RWPE2 (cell line): ENCODE data around the gene TANC1.

Source experiments
- ATAC-seq: fragments of 200-7000 bp; cut with Tn5 transposase; 3 replicates; pipeline ENCODE4 v1.9.1; 2021; ENCODE audit warnings: low read depth
- DNase-seq: peaks from one replicate; pipeline ENCODE4 v3.0.0-alpha.2; 2020; ENCODE audit warnings: low spot score
- H3K27ac ChIP-seq: fragments of 450-650 bp; 2 replicates; pipeline ENCODE4 v1.5.1; 2017; ENCODE audit warnings: mild to moderate bottlenecking; ENCODE audit not compliant: poor library complexity, severe bottlenecking
- H3K27me3 ChIP-seq: fragments of 250-450 bp; sonication (Bioruptor Pico); 2 replicates; pipeline ENCODE4 v1.5.1; 2021; ENCODE audit warnings: mild to moderate bottlenecking, moderate library complexity; ENCODE audit not compliant: insufficient read depth, poor library complexity, severe bottlenecking
- H3K36me3 ChIP-seq: fragments of 250-450 bp; sonication (Bioruptor Pico); 2 replicates; pipeline ENCODE4 v1.5.1; 2020; ENCODE audit warnings: low read depth, mild to moderate bottlenecking, moderate library complexity
- H3K4me1 ChIP-seq: fragments of 250-450 bp; sonication (Bioruptor Pico); 2 replicates; pipeline ENCODE4 v1.5.1; 2021; ENCODE audit warnings: mild to moderate bottlenecking, moderate library complexity; ENCODE audit not compliant: insufficient read depth, poor library complexity, severe bottlenecking
- H3K4me3 ChIP-seq: fragments of 250-450 bp; sonication (Bioruptor Pico); 2 replicates; pipeline ENCODE4 v1.5.1; 2021; ENCODE audit warnings: mild to moderate bottlenecking, moderate library complexity; ENCODE audit not compliant: severe bottlenecking
- H3K9me3 ChIP-seq: fragments of 250-450 bp; sonication (Bioruptor Pico); 2 replicates; pipeline ENCODE4 v1.5.1; 2021; ENCODE audit warnings: mild to moderate bottlenecking, moderate library complexity; ENCODE audit not compliant: severe bottlenecking
- TF ChIP-seq, protein P1 (sequence below): fragments of 450-650 bp; IDR thresholded peaks from one replicate; pipeline ENCODE4 v1.5.1; 2017; ENCODE audit warnings: mild to moderate bottlenecking, moderate library complexity; ENCODE audit not compliant: poor library complexity, severe bottlenecking

The TANC1 gene

DNA sequence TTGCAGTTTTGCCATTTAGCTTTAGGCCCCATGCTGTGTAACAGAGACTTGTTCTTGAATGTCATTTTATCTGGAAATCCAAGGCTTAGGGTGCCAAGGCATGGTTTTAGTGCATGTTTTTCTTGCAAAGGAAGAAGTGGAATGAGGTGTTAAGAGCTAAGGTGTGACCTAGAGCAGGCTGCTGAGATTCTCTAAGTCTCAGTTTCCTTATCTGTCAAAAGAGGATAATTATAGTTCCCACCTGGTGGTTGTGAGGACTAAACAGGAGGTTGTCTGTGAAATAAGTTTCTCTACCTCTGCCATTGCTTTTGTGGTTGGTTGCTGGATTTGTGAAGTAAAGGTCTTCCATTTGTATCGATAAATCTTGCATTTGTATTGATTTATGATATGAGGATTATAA, 82.0 kb downstream of the TANC1 start:
- Histone ChIP-seq H3K27me3 (no peaks in the 10 kb centered on the region), H3K4me3 (no peak overlapping the region), H3K9me3 (no peaks in the 10 kb centered on the region), H3K27ac (no peak overlapping the region), H3K36me3 (peaks cover 4% of the 10 kb centered on the region; the same call in 1 of the 2 replicates), H3K4me1 (peaks cover 14% of the 10 kb centered on the region)
- DNase-seq (no peak), ATAC-seq (no peak)
- TF ChIP-seq, protein P1, sequence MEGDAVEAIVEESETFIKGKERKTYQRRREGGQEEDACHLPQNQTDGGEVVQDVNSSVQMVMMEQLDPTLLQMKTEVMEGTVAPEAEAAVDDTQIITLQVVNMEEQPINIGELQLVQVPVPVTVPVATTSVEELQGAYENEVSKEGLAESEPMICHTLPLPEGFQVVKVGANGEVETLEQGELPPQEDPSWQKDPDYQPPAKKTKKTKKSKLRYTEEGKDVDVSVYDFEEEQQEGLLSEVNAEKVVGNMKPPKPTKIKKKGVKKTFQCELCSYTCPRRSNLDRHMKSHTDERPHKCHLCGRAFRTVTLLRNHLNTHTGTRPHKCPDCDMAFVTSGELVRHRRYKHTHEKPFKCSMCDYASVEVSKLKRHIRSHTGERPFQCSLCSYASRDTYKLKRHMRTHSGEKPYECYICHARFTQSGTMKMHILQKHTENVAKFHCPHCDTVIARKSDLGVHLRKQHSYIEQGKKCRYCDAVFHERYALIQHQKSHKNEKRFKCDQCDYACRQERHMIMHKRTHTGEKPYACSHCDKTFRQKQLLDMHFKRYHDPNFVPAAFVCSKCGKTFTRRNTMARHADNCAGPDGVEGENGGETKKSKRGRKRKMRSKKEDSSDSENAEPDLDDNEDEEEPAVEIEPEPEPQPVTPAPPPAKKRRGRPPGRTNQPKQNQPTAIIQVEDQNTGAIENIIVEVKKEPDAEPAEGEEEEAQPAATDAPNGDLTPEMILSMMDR: no peak

GRCh38 chr2:159051133-159051532, 82.7 kb downstream of the TANC1 start:
- H3K4me3 ChIP-seq: no peak overlapping the region
- TF ChIP-seq, protein P1: no peak
- no peaks in the 10 kb centered on the region for H3K27me3 ChIP-seq
- no peak for DNase-seq
- H3K27ac ChIP-seq: no peak overlapping the region
- peaks cover 4% of the 10 kb centered on the region; the same call in 1 of the 2 replicates for H3K36me3 ChIP-seq
- peaks cover 7% of the 10 kb centered on the region for H3K4me1 ChIP-seq
- H3K9me3 ChIP-seq: no peaks in the 10 kb centered on the region
- ATAC-seq: no peak

DNA sequence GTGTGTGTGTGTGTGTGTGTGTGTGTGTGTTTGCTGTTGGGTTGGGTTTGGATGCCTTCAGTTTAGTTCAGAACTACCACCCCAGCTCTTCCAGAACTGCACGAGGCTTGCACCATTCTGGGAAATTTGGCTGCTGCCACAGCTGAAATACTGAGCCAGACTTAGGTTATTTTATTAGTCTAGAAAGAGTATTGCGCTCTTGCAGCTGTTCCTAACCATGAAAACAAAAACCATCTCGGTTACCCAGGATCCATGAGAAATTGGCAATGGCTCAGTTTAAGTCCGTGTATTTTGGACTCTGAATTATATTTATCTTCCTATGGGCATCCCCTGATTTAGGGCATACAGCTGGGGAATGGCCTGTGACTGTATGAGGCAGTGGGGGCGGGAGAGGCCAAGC, 83.2 kb downstream of the TANC1 start:
- TF ChIP-seq, protein P1: no peak
- Histone ChIP-seq H3K27me3 (no peaks in the 10 kb centered on the region), H3K27ac (no peak overlapping the region), H3K36me3 (peaks cover 4% of the 10 kb centered on the region; the same call in 1 of the 2 replicates), H3K4me3 (no peak overlapping the region), H3K4me1 (peaks cover 5% of the 10 kb centered on the region), H3K9me3 (no peaks in the 10 kb centered on the region)
- no peak for ATAC-seq
- no peak for DNase-seq

DNA sequence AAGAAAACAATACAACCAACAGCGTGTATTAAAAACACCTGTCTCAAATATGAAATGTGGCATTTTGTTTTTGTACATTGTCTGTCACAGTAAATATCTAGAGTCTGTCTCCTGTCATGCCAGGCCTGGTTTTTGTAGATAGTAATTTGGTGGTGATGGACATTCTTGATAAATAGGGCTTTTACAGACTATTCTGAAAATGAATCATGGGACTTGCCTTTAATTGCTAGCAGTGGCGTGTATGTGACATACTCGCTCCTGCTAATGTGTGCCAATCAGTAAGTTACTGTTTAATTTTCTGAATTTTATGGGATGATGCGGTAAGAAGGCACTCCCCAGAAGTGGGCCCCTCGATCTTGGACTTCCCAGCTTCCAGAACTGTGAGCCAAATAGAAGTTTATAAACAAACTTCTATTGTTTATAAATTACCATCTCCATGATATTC, 83.7 kb downstream of the TANC1 start:
- Histone ChIP-seq H3K27me3 (no peaks in the 10 kb centered on the region), H3K4me1 (no peaks in the 10 kb centered on the region), H3K9me3 (no peaks in the 10 kb centered on the region), H3K27ac (no peak overlapping the region), H3K36me3 (peaks cover 4% of the 10 kb centered on the region; the same call in 1 of the 2 replicates), H3K4me3 (no peak overlapping the region)
- DNase-seq (no peak), ATAC-seq (no peak)
- TF ChIP-seq, protein P1: no peak

DNA sequence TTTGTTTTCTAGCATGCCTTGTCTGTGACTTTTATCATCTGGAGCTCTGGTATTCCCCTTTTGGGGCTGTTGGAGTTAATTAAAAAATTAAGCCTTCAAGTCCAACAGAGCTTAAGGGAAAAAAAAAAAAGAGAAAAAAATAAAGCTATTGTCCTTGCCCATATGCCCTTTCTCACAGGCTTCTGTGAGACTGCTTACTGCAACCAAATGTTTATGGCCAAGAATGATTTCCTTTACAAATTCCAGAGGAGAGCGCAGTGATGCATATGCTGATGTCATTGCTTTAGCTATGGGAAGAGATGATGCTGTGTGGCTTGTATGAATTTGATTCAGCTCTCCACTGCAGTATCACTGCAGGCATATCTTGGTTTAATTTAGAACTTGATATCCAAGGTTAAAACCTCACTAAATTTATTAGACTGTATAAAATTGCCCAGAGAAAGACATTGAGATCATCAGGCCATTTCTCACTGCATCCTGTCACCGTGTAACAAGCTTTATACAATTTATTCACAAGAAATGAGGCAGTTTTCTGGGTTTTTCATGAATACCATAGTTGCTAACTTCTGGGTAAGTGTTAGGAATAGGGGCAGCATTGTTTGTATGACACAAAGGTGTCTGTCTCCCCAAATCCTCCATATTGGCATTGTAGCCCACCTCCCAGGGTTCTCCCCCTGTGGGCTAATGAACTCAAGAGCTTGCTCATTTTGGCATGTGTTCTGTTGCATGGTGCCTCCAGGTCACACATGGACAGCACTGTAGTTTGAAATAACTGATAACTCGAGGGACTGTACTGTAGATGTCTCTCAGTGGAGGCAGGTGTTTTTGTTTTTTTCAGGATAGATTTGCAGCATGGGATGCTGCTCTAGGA, 85.0 kb downstream of the TANC1 start:
- ATAC-seq (no peak), DNase-seq (no peak)
- Histone ChIP-seq H3K4me3 (no peak overlapping the region), H3K9me3 (no peaks in the 10 kb centered on the region), H3K27ac (no peak overlapping the region), H3K4me1 (no peaks in the 10 kb centered on the region), H3K27me3 (no peaks in the 10 kb centered on the region), H3K36me3 (no peaks in the 10 kb centered on the region; the same call in 1 of the 2 replicates)
- TF ChIP-seq, protein P1: no peak
